ENCODE data around the gene NPR2.

DNA sequence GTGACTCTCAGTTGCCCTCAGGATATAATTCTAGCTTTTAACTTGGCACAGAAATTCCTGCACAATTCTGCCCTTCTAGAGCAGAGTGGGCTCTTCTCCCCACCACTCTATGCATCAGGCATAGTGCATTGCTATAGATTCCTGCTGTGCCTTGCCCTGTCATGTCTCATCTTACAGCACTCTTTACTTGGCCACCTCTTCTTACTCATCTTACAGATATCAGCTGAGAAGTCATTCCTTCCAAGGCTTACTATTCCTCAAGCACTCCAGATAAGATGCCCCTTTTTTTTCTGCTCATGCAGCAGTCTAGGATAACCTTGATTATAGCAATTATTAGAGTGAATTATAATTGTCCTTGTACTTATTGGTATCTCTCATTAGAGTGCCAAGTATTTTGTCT is 31.5 kb downstream of the NPR2 start:
- TF ChIP-seq MEF2A (IDR thresholded peaks at IDR 0.05; ENCODE audit: borderline replicate concordance, low read depth) = no peak
- TF ChIP-seq EZH2phosphoT487 (IDR thresholded peaks at IDR 0.05; ENCODE audit: borderline replicate concordance, low read depth) = no peak
- TF ChIP-seq YY1 (IDR thresholded peaks at IDR 0.05; ENCODE audit: low read depth) = no peak
- TF ChIP-seq, protein P1, sequence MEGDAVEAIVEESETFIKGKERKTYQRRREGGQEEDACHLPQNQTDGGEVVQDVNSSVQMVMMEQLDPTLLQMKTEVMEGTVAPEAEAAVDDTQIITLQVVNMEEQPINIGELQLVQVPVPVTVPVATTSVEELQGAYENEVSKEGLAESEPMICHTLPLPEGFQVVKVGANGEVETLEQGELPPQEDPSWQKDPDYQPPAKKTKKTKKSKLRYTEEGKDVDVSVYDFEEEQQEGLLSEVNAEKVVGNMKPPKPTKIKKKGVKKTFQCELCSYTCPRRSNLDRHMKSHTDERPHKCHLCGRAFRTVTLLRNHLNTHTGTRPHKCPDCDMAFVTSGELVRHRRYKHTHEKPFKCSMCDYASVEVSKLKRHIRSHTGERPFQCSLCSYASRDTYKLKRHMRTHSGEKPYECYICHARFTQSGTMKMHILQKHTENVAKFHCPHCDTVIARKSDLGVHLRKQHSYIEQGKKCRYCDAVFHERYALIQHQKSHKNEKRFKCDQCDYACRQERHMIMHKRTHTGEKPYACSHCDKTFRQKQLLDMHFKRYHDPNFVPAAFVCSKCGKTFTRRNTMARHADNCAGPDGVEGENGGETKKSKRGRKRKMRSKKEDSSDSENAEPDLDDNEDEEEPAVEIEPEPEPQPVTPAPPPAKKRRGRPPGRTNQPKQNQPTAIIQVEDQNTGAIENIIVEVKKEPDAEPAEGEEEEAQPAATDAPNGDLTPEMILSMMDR (IDR thresholded peaks at IDR 0.05) = no peak
- no peak for TF ChIP-seq CHD2 (IDR thresholded peaks at IDR 0.05; ENCODE audit: low read length, partially characterized antibody)
- no peak for TF ChIP-seq TEAD4 (IDR thresholded peaks at IDR 0.05; ENCODE audit: borderline replicate concordance, insufficient read depth)
- TF ChIP-seq GABPA (IDR thresholded peaks at IDR 0.05; ENCODE audit: low read depth) = no peak

Data from SK-N-SH (cell line).